MCF 10A (cell line): Measurements from ENCODE around the gene FBXW11. TPM values are rescaled to one million over a fixed set of nuclear protein-coding genes. Genes with fewer than 3 reads are reported as not detected.

ENCODE experiments used
- BruUV-seq: library from RNA; stranded (reverse); fragments of 400-500 nt; replicated peaks from 2 replicates; lab custom pipeline; 2021; lab: Mats Ljungman, UMichigan
- CTCF ChIA-PET: fragments of 300-600 bp; sonication (Branson Sonifier 250); formaldehyde crosslinking; extraction: SDS; loops from one replicate; lab custom pipeline; 2021; ENCODE audit warnings: antibody characterized with exemption, inconsistent platforms; lab: Yijun Ruan, JAX
- POLR2A ChIA-PET: fragments of 300-600, 350-650 bp; sonication (Branson Sonifier 250); formaldehyde crosslinking; extraction: SDS; loops from one replicate; lab custom pipeline; 2020; ENCODE audit warnings: antibody characterized with exemption, inconsistent platforms; lab: Yijun Ruan, JAX
- DNase-seq: peaks from one replicate; pipeline ENCODE4 v3.0.0-alpha.2; 2018; ENCODE audit not compliant: unreplicated experiment
- H3K27ac Mint-ChIP-seq: one replicate; pipeline ENCODE4 v1.8.0; 2022; ENCODE audit warnings: mild to moderate bottlenecking, low read depth, mixed read lengths; ENCODE audit not compliant: unreplicated experiment
- H3K27me3 Mint-ChIP-seq: one replicate; pipeline ENCODE4 v1.8.0; 2022; ENCODE audit warnings: mixed read lengths; ENCODE audit not compliant: insufficient read depth, unreplicated experiment
- H3K36me3 Mint-ChIP-seq: one replicate; pipeline ENCODE4 v1.8.0; 2022; ENCODE audit warnings: mild to moderate bottlenecking, moderate library complexity, mixed read lengths; ENCODE audit not compliant: insufficient read depth, unreplicated experiment
- H3K4me1 Mint-ChIP-seq: one replicate; pipeline ENCODE4 v1.8.0; 2022; ENCODE audit warnings: mixed read lengths; ENCODE audit not compliant: insufficient read depth, unreplicated experiment
- H3K4me3 Mint-ChIP-seq: one replicate; pipeline ENCODE4 v1.8.0; 2022; ENCODE audit warnings: mild to moderate bottlenecking, moderate library complexity, mixed read lengths; ENCODE audit not compliant: unreplicated experiment
- H3K9me3 Mint-ChIP-seq: one replicate; pipeline ENCODE4 v1.8.0; 2022; ENCODE audit warnings: mixed read lengths; ENCODE audit not compliant: unreplicated experiment
- CTCF ChIP-seq: fragments of 200-600 bp; IDR thresholded peaks from one replicate; pipeline ENCODE4 v1.8.0; 2022; ENCODE audit warnings: antibody characterized with exemption, mild to moderate bottlenecking; ENCODE audit not compliant: unreplicated experiment
- intact Hi-C: fragments of 100-400 bp; cut with micrococcal nuclease; formaldehyde crosslinking; loops from 2 replicates; pipeline ENCODE4 v1.14.1; 2022
- total RNA-seq: library from RNA; stranded (reverse); gene quantifications from 2 replicates; pipeline ENCODE4 v1.2.3, GENCODE V29; 2022

FBXW11 gene
- total RNA-seq, 1 experiment from 2014 or later = 64.7 TPM

DNA sequence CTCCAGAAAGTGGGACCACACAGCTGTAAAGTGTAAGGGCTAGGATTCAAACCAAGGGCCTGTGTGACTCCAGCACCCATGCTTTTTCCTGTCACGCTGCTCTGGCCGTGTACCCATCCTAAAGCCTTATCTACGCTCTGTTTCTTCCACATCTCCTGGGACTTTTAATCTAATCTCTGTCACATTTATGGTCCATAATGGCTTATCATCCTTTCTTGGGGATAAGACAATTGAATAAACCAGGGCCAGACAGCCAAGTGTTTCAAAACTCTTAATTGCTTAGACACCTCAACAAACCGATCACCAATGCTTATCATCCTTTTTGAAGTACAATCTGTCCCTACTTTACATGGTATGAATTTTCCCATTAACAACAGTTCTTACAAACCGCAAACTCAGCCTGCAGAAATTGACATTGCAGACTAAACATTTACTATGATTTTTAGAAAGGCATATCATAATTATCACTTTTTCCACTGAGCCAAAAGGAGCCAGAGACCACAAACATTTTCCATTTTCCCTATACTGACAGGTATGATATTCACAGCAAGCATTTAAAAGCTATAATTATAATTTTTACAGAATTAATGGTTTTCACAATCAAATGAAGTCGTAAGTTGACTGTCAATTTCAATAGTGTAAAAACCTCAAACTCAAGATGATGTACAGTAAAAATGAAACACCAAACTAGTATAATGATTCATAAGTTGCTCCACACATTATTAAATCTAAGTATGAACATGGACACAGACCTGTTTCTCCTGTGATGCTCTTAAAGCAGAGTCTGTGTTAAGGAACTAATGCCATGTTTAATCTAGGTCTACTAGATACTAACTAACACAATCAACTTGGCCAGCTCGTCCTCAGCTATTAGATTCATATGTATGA, 99.5 kb downstream of the FBXW11 start:
- CTCF ChIA-PET = interaction anchor here (0.5 to 13.2 kb wide), 48 partner anchors 8 to 1100 kb away, joined by 3 to 191 read pairs (median 4); partner anchors contain the start of genes FBXW11, FGF18 and STK10
- Mint-ChIP-seq H3K9me3 (no peaks in the 10 kb centered on the region), H3K27me3 (no peaks in the 10 kb centered on the region), H3K36me3 (peaks cover 37% of the 10 kb centered on the region), H3K4me3 (no peak overlapping the region), H3K4me1 (peaks cover 5% of the 10 kb centered on the region), H3K27ac (no peak overlapping the region)
- intact Hi-C loops = loop anchor here (1.0 to 10.0 kb wide), 3 partner anchors 262 to 489 kb away; no protein-coding TSS in a partner anchor
- BruUV-seq = no TSS peak
- POLR2A ChIA-PET = interaction anchor here (0.8 to 2.5 kb wide), 5 partner anchors 8 to 488 kb away, joined by 3 to 16 read pairs (median 4); partner anchors contain the start of genes FBXW11 and FGF18
- DNase-seq = no peak
- no peak for TF ChIP-seq CTCF

DNA sequence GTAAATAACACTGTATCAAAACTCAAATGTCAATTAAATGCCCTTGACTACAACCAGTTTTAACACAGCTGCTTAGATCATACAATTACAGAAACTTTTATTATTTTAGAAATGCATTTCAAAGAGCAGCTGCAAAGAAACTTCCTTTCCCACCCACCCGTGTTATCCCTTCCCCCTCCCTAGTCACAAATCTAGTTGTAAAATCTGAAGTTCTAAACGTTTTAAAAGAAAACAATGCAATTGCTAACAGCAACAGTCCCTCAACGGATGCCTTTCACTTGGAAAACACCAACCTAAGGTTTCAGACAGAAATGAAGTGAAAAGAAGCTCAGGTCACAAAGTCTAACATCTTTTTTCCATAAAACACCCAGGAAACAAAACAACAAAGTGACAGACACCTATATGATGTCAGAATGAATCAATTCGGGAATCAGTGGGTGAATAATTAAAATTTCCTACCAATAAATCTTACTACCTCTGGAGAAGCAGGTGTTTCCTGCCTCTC, 100.3 kb downstream of the FBXW11 start:
- intact Hi-C loops = loop anchor here (10.0 kb wide), 1 partner anchor 261 kb away; no protein-coding TSS in a partner anchor
- POLR2A ChIA-PET = interaction anchor here (0.8 to 2.2 kb wide), 3 partner anchors 101 to 488 kb away, joined by 3 to 5 read pairs (median 4); partner anchors contain the start of gene FBXW11
- no peak overlapping the region for H3K4me3 Mint-ChIP-seq
- CTCF ChIA-PET = interaction anchor here (0.5 to 13.2 kb wide), 25 partner anchors 14 to 699 kb away, joined by 3 to 191 read pairs (median 4); partner anchors contain the start of genes FBXW11, FGF18 and STK10
- no peak for DNase-seq
- no peak for TF ChIP-seq CTCF
- H3K36me3 Mint-ChIP-seq = peaks cover 35% of the 10 kb centered on the region
- H3K4me1 Mint-ChIP-seq = no peaks in the 10 kb centered on the region
- peak overlapping the region; percentile 53 for H3K27ac Mint-ChIP-seq
- H3K27me3 Mint-ChIP-seq = no peaks in the 10 kb centered on the region
- BruUV-seq = no TSS peak
- H3K9me3 Mint-ChIP-seq = no peaks in the 10 kb centered on the region

DNA sequence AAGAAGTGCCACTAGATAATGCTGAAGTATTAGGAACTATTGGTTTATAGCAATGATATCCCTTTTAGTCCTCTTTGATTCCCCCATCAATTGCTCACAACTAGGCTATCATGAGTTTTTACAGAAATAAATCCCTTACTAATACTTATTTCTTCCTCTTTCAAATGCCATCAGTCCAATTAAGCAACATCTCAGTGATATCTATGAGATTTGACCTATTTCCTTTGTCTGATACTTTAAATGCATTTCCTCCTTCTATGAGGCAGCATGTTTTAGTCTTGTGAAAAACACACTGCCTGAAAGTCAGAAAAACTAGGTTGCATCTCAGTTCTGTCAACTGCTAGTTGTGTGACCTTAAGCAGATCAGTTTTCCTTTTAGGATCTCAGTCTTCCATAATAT, 101.6 kb downstream of the FBXW11 start:
- Mint-ChIP-seq H3K36me3 (peaks cover 24% of the 10 kb centered on the region), H3K9me3 (no peaks in the 10 kb centered on the region), H3K4me1 (no peaks in the 10 kb centered on the region), H3K27ac (no peak overlapping the region), H3K27me3 (no peaks in the 10 kb centered on the region), H3K4me3 (no peak overlapping the region)
- no peak for TF ChIP-seq CTCF
- CTCF ChIA-PET = interaction anchor here (0.7 to 13.2 kb wide), 5 partner anchors 12 to 484 kb away, joined by 3 to 191 read pairs (median 6); partner anchors contain the start of gene FGF18
- no TSS peak for BruUV-seq
- POLR2A ChIA-PET = no interaction called here
- DNase-seq = no peak
- intact Hi-C loops = loop anchor here (10.0 kb wide), 1 partner anchor 260 kb away; no protein-coding TSS in a partner anchor
